GM18520 (cell line): ENCODE measurements around the gene C21orf58.

Source experiments
- ATAC-seq: cut with Tn5 transposase; IDR thresholded peaks from one replicate; pipeline ENCODE4 v1.9.1; 2021; ENCODE audit not compliant: unreplicated experiment

C21orf58 gene

DNA sequence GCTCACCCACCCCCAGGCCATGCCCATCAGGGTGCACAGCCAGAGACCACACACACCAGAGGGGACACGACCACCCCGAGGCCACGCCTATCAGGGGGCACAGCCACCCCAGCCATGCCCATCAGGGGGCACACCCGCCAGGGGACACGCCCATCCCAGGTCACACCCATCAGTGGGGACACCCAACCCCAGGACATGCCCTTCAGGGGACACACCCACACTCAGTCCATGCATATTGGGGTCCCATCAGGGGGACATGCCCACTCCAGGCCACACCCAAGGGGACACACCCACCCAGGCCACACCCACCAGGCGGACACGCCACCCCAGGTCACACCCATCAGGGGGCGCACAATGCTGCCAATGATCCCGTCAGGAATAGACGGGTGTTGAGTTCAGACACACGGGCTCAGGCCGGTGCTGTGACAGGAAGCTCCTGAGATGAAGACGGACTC, 59.0 kb downstream of the C21orf58 start:
- ATAC-seq: no peak

GRCh38 chr21:46264046-46264689, 59.5 kb downstream of the C21orf58 start:
- no peak for ATAC-seq

DNA sequence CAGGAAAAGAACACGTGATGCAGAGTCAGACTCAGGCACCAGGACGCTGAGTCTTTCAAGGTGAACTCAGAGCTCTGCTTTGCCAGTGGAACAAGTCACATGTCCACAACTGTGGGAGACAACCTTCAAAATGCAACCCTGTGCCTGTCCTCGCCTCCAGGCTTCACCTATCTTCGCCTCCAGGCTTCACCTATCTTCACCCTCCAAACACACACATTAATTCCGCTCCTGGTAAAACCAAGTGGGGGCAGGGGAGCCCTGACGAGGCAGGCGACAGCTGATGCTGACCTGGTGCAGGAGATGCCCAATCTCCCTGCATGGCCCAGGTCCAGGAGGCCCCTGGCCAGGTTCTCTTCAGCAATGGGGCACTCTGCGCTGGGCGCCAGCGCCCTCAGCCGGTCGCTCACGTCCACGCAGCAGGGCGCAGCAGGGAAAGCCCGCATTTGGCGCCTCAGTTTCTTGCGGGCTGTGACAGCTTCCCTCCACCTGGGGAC, 67.1 kb downstream of the C21orf58 start:
- ATAC-seq: no peak

DNA sequence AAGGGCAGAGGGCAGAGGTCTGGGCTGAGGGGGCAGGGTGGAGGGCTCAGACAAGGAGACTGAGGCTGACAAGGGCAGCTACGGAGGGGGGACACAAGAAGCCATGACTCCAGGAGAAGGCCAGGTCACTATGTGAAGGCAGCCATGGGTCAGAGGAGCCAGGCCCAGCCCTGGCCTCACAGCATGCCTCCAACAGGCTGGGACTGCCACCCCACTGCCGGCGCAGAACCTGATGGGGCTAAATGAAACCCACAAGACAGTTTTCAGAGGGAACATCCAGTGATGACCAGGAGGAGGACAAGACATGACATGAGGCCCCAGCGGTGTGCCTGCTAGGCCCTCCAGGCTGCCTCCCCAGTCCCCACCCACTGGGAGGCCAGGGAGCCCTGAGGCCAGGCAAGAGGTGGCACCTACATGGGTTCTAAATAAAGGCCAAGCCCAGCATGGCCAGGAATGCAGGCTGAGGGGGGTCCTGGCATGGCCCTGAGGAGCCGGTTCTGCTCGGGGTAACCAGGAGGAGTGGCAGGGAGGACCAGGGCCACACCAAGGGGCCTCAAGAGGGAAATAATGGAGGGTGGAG, 67.8 kb downstream of the C21orf58 start:
- no peak for ATAC-seq

DNA sequence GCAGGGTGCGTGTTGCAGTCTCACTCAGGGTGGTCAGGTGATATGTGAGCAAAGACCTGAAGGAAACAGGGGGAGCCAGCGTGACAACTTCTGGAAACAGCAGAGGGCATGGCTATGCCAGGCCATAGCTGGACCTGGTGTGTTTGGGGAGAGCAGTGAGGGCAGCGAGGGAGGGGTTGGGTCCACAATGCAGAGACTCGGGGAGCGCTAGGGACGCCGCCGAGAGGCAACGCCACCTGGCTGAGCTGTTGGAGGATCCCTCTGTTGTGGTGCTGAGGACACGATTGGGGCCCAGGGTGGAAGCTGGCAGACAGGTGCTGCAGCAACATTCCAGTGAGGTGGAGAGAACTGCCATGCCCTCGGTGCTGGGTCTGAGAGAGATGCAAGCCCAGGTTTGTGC, 68.5 kb downstream of the C21orf58 start:
- no peak for ATAC-seq

GRCh38 chr21:46254208-46254975, 69.3 kb downstream of the C21orf58 start:
- no peak for ATAC-seq

GRCh38 chr21:46253610-46254124, 70.0 kb downstream of the C21orf58 start:
- ATAC-seq: peak; percentile 44

- no peak for ATAC-seq
These were observed 70.8 kb downstream of the C21orf58 start for GRCh38 chr21:46252840-46253239.
